Measurements from ENCODE around the gene CALR3. TPM values are rescaled to one million over a fixed set of nuclear protein-coding genes. Genes with fewer than 3 reads are reported as not detected.
A peak's percentile ranks its signal among the peaks of the same experiment; 100 is the strongest.

CALR3 gene
- total and polyA plus RNA-seq, 4 donors: 0.05 to 0.08 TPM; not detected in 2

DNA sequence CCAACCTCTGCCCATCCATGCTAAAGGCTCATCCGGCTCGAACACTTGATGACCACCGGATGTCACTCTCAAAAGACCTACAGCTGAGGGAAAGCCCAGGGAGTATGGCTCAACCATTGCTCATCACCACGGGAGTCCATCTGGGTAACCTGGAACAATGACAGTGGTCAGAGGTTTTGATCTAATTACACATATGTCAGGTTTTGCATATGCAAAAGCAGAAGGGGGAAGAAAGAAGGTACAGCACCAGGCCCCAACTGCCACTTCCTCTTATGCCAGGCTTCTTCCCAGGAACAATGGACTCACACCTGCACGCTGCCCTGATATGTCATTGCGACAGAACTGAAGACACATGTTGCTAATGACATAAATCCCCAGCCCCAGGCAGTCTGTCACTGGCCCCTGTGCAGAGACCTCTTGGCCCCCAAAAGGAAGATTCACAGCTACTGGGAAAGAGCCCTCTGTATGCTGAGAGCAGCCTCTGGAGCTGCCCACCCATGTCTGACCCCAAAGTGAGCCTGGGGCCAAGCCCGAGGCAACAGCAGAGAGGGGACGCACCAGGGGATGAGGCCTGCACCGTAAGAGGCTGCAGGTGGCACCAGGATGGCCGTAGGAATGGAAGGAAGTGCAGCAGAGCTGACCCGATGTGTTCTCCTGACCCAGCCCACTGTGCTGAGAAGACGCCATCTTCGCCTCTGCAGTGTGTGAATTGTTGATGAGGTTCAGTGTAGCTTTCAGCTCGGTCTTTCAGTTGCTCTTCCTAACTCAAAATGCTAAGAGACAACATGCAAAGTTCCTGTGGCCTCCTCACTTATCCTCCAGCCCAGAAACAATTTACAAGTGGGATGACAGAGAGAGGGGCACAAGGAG, 50.5 kb downstream of the CALR3 start:
- WGBS: 89% methylated on average over 14 of the region's 14 CpGs
- TF ChIP-seq TAF1 (conservative IDR thresholded peaks at IDR 0.05) (no peak), YY1 (IDR thresholded peaks at IDR 0.05) (no peak), SP1 (IDR thresholded peaks at IDR 0.05) (no peak), NR2F2 (IDR thresholded peaks at IDR 0.05) (no peak), HNF4G (IDR thresholded peaks at IDR 0.05) (no peak), GABPA (IDR thresholded peaks at IDR 0.05 in 1 of 2, conservative IDR thresholded peaks at IDR 0.05 in 1 of 2) (no peak), JUND (IDR thresholded peaks at IDR 0.05) (no peak)
- TF ChIP-seq, protein P1, sequence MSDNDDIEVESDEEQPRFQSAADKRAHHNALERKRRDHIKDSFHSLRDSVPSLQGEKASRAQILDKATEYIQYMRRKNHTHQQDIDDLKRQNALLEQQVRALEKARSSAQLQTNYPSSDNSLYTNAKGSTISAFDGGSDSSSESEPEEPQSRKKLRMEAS (IDR thresholded peaks at IDR 0.05): no peak
- TF ChIP-seq, protein P2, sequence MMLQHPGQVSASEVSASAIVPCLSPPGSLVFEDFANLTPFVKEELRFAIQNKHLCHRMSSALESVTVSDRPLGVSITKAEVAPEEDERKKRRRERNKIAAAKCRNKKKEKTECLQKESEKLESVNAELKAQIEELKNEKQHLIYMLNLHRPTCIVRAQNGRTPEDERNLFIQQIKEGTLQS (IDR thresholded peaks at IDR 0.05): no peak
- DNase-seq (ENCODE audit: low spot score): no peak
- peaks cover 4 to 33% (median 16%) of the 10 kb centered on the region in 4 donors for H3K4me1 ChIP-seq (ENCODE audit: control insufficient read depth in 4 of 4, insufficient read depth in 4 of 4, low read length in 3 of 4)
- no peak overlapping the region for H3K9ac ChIP-seq (ENCODE audit: low read depth in 1 of 2, low read length in 2 of 2)
- no peaks in the 10 kb centered on the region for H3K27me3 ChIP-seq (ENCODE audit: control insufficient read depth in 4 of 4, insufficient read depth in 4 of 4, low read length in 3 of 4)
- H3K4me3 ChIP-seq (ENCODE audit: low read depth in 1 of 3, low read length in 3 of 3): no peak overlapping the region
- H3K36me3 ChIP-seq (ENCODE audit: control insufficient read depth in 4 of 4, insufficient read depth in 3 of 4, low read depth in 1 of 4, low read length in 3 of 4): peaks cover 0 to 4% (median 2%) of the 10 kb centered on the region in 4 donors
- peak overlapping the region in 1 of 2 donors; percentile 31 for H3K27ac ChIP-seq (ENCODE audit: low read depth in 1 of 2, low read length in 2 of 2)
- no peaks in the 10 kb centered on the region for H3K9me3 ChIP-seq (ENCODE audit: control insufficient read depth in 4 of 4, low read length in 3 of 4)

DNA sequence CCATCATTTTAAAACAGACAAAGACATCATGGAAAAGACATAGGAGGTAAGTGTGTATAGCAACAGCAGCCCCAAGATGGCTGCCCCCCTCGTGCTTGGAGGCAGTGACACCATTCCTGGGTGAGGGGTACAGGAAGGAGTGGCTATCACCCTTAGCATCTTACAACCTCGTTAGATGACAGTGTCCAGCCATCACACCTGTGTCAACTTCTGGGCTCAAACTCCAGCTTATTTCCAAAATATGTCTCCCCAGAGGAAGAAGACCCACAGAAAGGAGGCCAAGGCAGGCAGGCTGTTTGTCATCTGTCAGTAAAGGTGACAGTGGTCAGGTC, 51.7 kb downstream of the CALR3 start:
- TF ChIP-seq HNF4A (conservative IDR thresholded peaks at IDR 0.05): no peak
- TF ChIP-seq, protein P2 (IDR thresholded peaks at IDR 0.05): no peak
- no peak for TF ChIP-seq EGR1 (IDR thresholded peaks at IDR 0.05; ENCODE audit: low read depth in 2 of 2)
- no peak for TF ChIP-seq GABPA (IDR thresholded peaks at IDR 0.05 in 1 of 2, conservative IDR thresholded peaks at IDR 0.05 in 1 of 2)
- TF ChIP-seq SP1 (IDR thresholded peaks at IDR 0.05): no peak
- Histone ChIP-seq H3K36me3 (ENCODE audit: control insufficient read depth in 4 of 4, insufficient read depth in 3 of 4, low read depth in 1 of 4, low read length in 3 of 4) (peaks cover 0 to 4% (median 2%) of the 10 kb centered on the region in 4 donors), H3K27ac (ENCODE audit: low read depth in 1 of 2, low read length in 2 of 2) (no peak overlapping the region), H3K4me1 (ENCODE audit: control insufficient read depth in 4 of 4, insufficient read depth in 4 of 4, low read length in 3 of 4) (peaks cover 4 to 33% (median 16%) of the 10 kb centered on the region in 4 donors), H3K4me3 (ENCODE audit: low read depth in 1 of 3, low read length in 3 of 3) (no peak overlapping the region), H3K27me3 (ENCODE audit: control insufficient read depth in 4 of 4, insufficient read depth in 4 of 4, low read length in 3 of 4) (no peaks in the 10 kb centered on the region), H3K9me3 (ENCODE audit: control insufficient read depth in 4 of 4, low read length in 3 of 4) (no peaks in the 10 kb centered on the region), H3K9ac (ENCODE audit: low read depth in 1 of 2, low read length in 2 of 2) (no peak overlapping the region)
- DNase-seq (ENCODE audit: low spot score): no peak
- 74% methylated on average over 2 of the region's 2 CpGs for WGBS

DNA sequence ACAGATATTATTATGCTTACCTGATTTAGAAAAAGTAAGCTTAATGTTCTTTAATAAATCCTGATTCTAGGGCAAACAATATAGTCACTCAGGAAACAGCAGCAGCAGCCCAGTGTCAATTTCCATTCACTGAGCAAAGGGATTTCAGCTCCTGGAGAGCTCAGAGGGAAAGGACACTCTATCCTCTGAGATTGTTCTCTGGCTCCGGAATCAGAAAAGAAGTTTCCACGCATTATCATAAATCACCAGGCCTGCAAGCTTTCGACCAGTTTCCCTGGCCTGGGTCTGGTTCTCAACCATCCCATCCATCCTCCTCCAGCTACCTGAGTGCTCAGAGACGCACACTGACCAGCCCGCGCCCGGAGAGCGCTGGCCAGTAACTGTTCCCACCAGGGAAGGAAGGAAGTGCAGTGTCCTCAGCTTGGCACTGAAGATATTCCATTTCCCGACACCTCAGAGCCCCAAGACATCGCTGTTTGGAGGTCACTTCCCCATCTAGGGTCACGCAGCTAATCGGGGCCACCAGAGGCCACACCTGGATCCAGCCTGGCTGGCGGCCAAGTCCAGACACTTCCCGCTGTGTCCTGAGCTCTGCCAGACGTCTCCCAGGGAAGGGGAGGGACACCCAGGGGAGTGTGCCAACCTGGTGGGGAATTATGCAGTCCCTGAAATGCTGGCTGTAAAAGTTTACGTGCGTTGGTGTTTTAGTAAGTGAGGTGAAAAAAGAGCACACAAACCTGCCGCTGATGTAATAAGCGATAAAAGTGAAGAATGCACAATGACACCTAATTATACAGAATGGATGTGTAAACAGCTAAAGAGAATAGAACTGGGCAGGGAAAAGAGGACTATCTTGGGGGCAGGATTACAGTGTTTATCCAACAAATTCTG, 53.3 kb downstream of the CALR3 start:
- TF ChIP-seq NR2F2 (IDR thresholded peaks at IDR 0.05): peak; percentile 48
- TF ChIP-seq, protein P3, sequence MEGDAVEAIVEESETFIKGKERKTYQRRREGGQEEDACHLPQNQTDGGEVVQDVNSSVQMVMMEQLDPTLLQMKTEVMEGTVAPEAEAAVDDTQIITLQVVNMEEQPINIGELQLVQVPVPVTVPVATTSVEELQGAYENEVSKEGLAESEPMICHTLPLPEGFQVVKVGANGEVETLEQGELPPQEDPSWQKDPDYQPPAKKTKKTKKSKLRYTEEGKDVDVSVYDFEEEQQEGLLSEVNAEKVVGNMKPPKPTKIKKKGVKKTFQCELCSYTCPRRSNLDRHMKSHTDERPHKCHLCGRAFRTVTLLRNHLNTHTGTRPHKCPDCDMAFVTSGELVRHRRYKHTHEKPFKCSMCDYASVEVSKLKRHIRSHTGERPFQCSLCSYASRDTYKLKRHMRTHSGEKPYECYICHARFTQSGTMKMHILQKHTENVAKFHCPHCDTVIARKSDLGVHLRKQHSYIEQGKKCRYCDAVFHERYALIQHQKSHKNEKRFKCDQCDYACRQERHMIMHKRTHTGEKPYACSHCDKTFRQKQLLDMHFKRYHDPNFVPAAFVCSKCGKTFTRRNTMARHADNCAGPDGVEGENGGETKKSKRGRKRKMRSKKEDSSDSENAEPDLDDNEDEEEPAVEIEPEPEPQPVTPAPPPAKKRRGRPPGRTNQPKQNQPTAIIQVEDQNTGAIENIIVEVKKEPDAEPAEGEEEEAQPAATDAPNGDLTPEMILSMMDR (IDR thresholded peaks at IDR 0.05; ENCODE audit: low read depth, low read length, missing input control): no peak
- Histone ChIP-seq H3K4me3 (ENCODE audit: low read depth in 1 of 3, low read length in 3 of 3) (no peak overlapping the region), H3K4me1 (ENCODE audit: control insufficient read depth in 4 of 4, insufficient read depth in 4 of 4, low read length in 3 of 4) (peaks cover 4 to 29% (median 16%) of the 10 kb centered on the region in 4 donors), H3K27ac (ENCODE audit: low read depth in 1 of 2, low read length in 2 of 2) (no peak overlapping the region), H3K36me3 (ENCODE audit: control insufficient read depth in 4 of 4, insufficient read depth in 3 of 4, low read depth in 1 of 4, low read length in 3 of 4) (peaks cover 0 to 6% (median 3%) of the 10 kb centered on the region in 4 donors), H3K9ac (ENCODE audit: low read depth in 1 of 2, low read length in 2 of 2) (no peak overlapping the region), H3K9me3 (ENCODE audit: control insufficient read depth in 4 of 4, low read length in 3 of 4) (no peaks in the 10 kb centered on the region), H3K27me3 (ENCODE audit: control insufficient read depth in 4 of 4, insufficient read depth in 4 of 4, low read length in 3 of 4) (no peaks in the 10 kb centered on the region)
- DNase-seq (ENCODE audit: low spot score): no peak
- 66% methylated on average over 19 of the region's 19 CpGs for WGBS
